Measurements from ENCODE around the gene PREX1.

PREX1 gene

GRCh38 chr20:48629069-48629959, 198.5 kb downstream of the PREX1 start:
- no peak for DNase-seq

- DNase-seq: no peak
Measured at GRCh38 chr20:48627737-48628128, 200.1 kb downstream of the PREX1 start.

- DNase-seq: no peak
Measured at GRCh38 chr20:48626938-48627736, 200.7 kb downstream of the PREX1 start.

- no peak for DNase-seq
Measured at GRCh38 chr20:48626226-48626937, 201.4 kb downstream of the PREX1 start.

- no peak for DNase-seq
Measured at GRCh38 chr20:48625136-48625900, 202.5 kb downstream of the PREX1 start.

GRCh38 chr20:48624315-48625020, 203.3 kb downstream of the PREX1 start:
- DNase-seq: no peak

GRCh38 chr20:48623906-48624265, 203.9 kb downstream of the PREX1 start:
- DNase-seq: no peak

- no peak for DNase-seq
Measured at GRCh38 chr20:48623176-48623905, 204.5 kb downstream of the PREX1 start.

- DNase-seq: no peak
Measured at GRCh38 chr20:48622421-48622820, 205.4 kb downstream of the PREX1 start.

GRCh38 chr20:48621376-48622078, 206.3 kb downstream of the PREX1 start:
- DNase-seq: no peak

GRCh38 chr20:48620507-48621375, 207.1 kb downstream of the PREX1 start:
- peak; percentile 40 to 75 (median 48) for DNase-seq

- no peak for DNase-seq
Measured at GRCh38 chr20:48620154-48620506, 207.7 kb downstream of the PREX1 start.

- DNase-seq: no peak
Measured at GRCh38 chr20:48619126-48620101, 208.4 kb downstream of the PREX1 start.

- no peak for DNase-seq
Measured at GRCh38 chr20:48618631-48619030, 209.2 kb downstream of the PREX1 start.

GRCh38 chr20:48618052-48618451, 209.7 kb downstream of the PREX1 start:
- DNase-seq: no peak

- no peak for DNase-seq
Measured at GRCh38 chr20:48617481-48617880, 210.3 kb downstream of the PREX1 start.

- DNase-seq: no peak
Measured at GRCh38 chr20:48616481-48616880, 211.3 kb downstream of the PREX1 start.

- DNase-seq: no peak
Measured at GRCh38 chr20:48615871-48616270, 211.9 kb downstream of the PREX1 start.
